GM12865 (cell line): ENCODE measurements around the gene ARL14EPL.

ENCODE experiments used
- DNase-seq: peaks from one replicate; pipeline ENCODE4 v3.0.0; 2010; ENCODE audit warnings: low read depth
- H3K4me3 ChIP-seq: 2 replicates; pipeline ENCODE4 v1.5.1; 2011; ENCODE audit warnings: mild to moderate bottlenecking, low read depth, low read length, control low read depth
- CTCF ChIP-seq: IDR thresholded peaks from 2 replicates; pipeline ENCODE4 v1.5.1; 2011; ENCODE audit warnings: low read length, control low read depth, low read depth, inconsistent platforms; ENCODE audit not compliant: insufficient read depth; ENCODE audit errors: missing control alignments

ARL14EPL gene

DNA sequence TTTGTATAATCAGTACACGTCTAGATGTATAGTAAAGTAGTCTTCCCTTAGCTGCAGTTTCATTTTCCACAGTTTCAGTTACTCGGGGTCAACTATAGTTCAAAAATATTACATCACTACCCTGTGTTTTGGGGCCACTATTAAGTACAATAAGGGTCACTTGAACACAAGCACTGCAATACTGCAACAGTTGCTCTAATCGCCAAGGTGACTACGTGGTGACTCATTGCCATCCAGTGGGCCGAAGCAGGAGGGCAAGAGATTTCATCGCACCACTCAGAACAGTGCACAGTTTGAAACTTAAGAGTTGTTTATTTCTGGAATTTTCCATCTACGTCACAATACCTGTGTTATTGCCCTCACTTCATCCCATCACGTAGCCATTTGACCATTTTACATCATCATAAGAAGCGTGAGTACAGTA lies at the start of gene ARL14EPL:
TSS of gene ARL14EPL (plus strand) at position 379 of the 424 bp plus-strand sequence. CDS start 18,994 bp downstream, outside the sequence.
- no peak within 1 kb of the TSS for H3K4me3 ChIP-seq
- peak; percentile 58 for DNase-seq
- TF ChIP-seq CTCF, result peak; percentile 39

DNA sequence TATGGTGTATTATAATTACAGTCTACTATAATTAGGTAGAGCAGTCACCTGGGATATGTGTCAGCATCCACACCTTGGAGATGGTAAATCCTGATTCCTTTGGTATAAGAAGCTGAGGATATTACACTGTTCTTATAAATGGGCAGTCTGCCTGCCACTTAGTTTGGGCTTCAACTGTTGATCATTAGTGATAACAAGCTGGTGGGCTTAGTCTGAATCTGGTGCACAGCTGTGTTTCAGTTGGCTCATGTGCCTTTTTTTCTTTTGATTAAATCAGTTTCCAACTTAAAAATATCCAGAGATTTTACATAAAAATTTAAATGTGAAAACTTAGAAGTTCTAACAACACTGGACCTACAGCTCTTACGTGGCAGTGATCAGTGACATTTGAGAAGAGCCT lies 48.8 kb upstream of the ARL14EPL start:
- H3K4me3 ChIP-seq, result no peak overlapping the region
- TF ChIP-seq CTCF, result no peak
- DNase-seq, result no peak

DNA sequence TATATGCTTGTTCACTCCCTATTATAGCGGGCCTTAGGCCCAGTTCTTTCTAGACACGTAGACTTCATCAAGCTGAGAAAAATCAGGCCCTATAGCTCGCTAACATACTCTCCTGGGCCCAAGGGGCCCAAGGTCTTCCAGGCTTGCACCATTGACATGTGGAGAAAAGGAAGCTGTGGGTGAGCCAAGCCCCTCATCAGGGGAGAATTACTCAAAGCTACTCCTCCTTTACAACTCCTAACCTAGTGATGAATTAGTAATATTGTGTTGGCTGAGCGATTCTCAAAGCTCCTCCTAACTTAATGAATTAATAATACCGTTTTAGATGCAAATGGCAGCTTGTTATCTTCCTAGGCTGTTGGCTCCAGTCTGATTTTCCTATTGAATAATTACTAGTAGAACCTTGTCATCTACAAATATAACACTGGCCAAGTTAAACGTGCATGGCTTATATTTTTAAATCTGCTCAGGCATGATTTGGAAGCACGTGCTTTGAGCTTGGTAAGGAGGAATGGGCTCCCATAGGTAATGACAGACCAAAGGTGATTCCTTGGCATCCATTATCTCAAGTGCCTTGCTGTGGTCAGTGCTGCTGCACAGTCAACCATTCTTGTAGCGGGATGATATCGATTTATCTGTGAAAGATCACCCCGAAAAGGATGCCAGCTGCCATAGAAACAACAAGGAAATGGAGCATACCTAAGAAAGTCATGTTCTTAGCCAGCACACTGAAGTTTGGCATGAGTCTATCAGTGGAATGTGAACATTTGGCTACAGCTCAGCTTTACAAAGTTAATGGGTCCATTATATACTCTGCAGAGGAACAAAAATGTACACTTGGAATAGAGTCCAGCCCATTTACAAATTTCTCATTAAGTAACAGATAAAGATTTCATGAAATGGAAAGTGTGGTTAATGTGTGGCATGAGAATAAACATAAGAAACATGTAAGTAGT lies 46.2 kb upstream of the ARL14EPL start:
- no peak for TF ChIP-seq CTCF
- no peak overlapping the region for H3K4me3 ChIP-seq
- DNase-seq, result no peak

GRCh38 chr5:115988002-115988401 lies 44.3 kb upstream of the ARL14EPL start:
- TF ChIP-seq CTCF, result no peak
- DNase-seq, result peak; percentile 16

DNA sequence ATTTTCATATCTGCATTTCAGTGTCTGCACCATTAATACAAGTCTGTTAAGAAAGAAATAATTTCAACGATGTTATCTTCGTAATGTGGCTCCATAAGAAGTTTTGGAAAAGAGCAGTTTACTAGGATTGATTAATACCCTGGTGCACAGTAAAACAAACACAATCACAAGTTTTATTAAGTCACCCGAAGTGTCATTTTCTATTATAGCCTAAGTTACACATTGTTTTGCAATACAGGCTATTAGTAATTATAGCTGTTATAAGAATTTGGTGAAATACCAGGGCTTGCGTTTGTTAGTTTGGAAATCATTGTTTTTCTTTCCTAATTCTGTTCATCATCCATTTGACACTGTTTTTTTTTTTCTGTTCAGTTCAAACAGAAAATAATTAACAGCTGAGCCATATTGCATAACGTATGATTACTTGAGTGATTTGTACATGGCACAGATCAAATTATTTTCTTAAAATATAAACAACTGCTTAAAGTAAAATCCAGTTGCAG lies 39.4 kb upstream of the ARL14EPL start:
- TF ChIP-seq CTCF, result no peak
- H3K4me3 ChIP-seq, result no peak overlapping the region
- no peak for DNase-seq

More at GRCh38 chr5:115988002-115988401, 44.3 kb upstream of the ARL14EPL start:
- H3K4me3 ChIP-seq, result no peak overlapping the region

GRCh38 chr5:115995351-115995750 lies 36.9 kb upstream of the ARL14EPL start:
- no peak for TF ChIP-seq CTCF
- no peak overlapping the region for H3K4me3 ChIP-seq
- DNase-seq, result no peak
